Memory B cell (primary cell): ENCODE data around the gene PARP11.
A peak's percentile ranks its signal among the peaks of the same experiment; 100 is the strongest.

Experiments
- ATAC-seq: fragments of 150-1000 bp; cut with Tn5 transposase; 2 replicates; pipeline ENCODE4 v1.10.0; 2021; ENCODE audit warnings: low read depth, mild to moderate bottlenecking, moderate library complexity
- DNase-seq, 2 donors: peaks; one replicate each; pipeline ENCODE4 v3.0.0; 2022; ENCODE audit warnings: low spot score in 2 of 2
- H3K27ac Mint-ChIP-seq: one replicate; pipeline ENCODE4 v1.8.0; 2022; ENCODE audit warnings: mild to moderate bottlenecking, moderate library complexity, mixed read lengths
- H3K27me3 Mint-ChIP-seq: one replicate; pipeline ENCODE4 v1.8.0; 2022; ENCODE audit warnings: mixed read lengths
- H3K36me3 Mint-ChIP-seq: one replicate; pipeline ENCODE4 v1.8.0; 2022; ENCODE audit warnings: mild to moderate bottlenecking, mixed read lengths
- H3K4me1 Mint-ChIP-seq: one replicate; pipeline ENCODE4 v1.8.0; 2022; ENCODE audit warnings: mixed read lengths
- H3K4me3 Mint-ChIP-seq: one replicate; pipeline ENCODE4 v1.8.0; 2022; ENCODE audit warnings: mild to moderate bottlenecking, moderate library complexity, mixed read lengths
- H3K9me3 Mint-ChIP-seq: one replicate; pipeline ENCODE4 v1.8.0; 2022; ENCODE audit warnings: mixed read lengths

PARP11 gene

DNA sequence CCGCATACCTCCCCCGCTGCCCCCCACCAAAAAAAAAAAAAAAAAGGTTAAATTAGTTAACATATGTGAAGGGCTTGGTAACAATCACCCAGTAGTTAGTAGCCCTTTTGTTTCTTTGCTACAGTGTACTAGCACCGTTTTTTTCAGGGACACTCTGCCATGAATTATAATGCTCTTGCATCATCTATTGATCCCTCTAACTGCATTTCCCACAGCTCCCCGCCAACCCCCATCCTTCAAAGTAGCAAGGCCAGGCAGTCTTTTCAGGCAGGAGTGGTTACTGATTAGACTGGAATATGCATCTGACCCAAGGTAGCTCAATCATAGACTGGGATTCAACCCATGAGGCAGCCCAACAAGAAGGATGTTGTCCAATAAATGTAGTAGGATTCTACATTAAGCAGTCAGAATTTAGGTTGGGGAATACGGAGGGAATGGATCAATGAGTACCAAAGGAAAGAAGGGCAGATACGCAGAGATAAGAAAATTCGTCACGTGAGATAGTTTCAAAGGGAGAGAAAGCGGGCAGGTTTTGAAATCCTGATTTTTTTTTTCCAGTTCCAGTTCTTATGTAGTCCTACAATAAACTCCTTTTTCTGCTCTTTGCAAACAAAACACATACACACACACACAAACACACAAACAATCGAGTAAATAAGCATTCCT lies 80.4 kb downstream of the PARP11 start:
- DNase-seq (no peak), ATAC-seq (no peak)
- H3K27me3 Mint-ChIP-seq = no peaks in the 10 kb centered on the region
- no peaks in the 10 kb centered on the region for H3K4me1 Mint-ChIP-seq
- H3K27ac Mint-ChIP-seq = no peak overlapping the region
- no peak overlapping the region for H3K4me3 Mint-ChIP-seq
- H3K36me3 Mint-ChIP-seq = peaks cover 13% of the 10 kb centered on the region
- H3K9me3 Mint-ChIP-seq = no peaks in the 10 kb centered on the region

DNA sequence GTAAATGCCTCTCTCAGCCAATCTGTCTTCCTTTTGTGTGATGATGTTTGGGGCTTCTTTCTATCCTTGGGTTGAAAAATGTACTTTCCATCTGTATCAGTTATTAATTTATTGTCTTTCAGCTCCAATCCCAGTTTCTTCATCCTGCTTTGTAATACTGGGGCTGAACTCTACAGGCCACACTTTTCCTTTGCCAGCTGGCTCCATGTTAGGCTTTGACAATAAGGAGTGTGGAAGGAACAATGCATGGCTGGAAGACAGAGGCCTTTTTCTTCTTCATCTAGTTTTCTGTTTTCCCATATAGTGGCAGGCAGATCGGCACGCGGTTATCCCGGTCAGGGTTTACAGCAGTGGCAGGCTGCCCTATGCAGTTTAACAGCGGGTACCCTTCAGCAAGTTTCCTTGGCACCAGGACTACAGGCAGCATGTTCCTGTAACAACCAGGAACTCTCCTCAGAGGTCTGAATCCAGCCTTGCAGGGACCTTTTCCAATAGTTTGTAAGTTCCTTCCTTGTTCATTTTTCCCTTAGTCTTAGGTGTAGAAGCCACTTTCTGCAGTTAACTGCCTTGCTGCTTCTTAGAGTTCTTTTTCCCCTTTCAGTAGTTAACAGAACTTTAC lies 81.8 kb downstream of the PARP11 start:
- H3K9me3 Mint-ChIP-seq = no peaks in the 10 kb centered on the region
- ATAC-seq (no peak), DNase-seq (no peak)
- H3K27me3 Mint-ChIP-seq = peaks cover 2% of the 10 kb centered on the region
- H3K4me1 Mint-ChIP-seq = no peaks in the 10 kb centered on the region
- no peak overlapping the region for H3K4me3 Mint-ChIP-seq
- H3K36me3 Mint-ChIP-seq = peaks cover 18% of the 10 kb centered on the region
- H3K27ac Mint-ChIP-seq = no peak overlapping the region

DNA sequence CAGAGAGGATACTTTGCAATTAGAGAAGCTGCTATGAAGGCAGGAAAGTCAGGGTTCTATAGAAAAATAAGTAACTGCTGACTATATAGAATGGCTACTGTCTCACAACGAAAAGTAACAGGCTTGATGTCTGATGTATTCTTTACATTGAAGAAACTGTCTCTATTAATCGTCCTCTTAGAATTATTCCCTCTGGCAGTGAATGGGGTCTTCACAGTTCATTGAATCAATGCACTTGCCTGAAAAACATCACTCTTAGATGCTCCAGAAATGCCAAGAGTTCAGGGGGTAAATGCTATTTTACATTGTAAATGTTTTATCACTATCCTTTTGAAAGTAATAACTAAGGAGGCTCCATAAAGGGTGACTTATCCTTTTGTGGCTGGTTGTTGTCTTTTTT lies 82.6 kb downstream of the PARP11 start:
- ATAC-seq = no peak
- Mint-ChIP-seq H3K36me3 (peaks cover 18% of the 10 kb centered on the region), H3K4me1 (no peaks in the 10 kb centered on the region), H3K27me3 (peaks cover 2% of the 10 kb centered on the region), H3K9me3 (no peaks in the 10 kb centered on the region), H3K4me3 (no peak overlapping the region), H3K27ac (no peak overlapping the region)
- DNase-seq = no peak

DNA sequence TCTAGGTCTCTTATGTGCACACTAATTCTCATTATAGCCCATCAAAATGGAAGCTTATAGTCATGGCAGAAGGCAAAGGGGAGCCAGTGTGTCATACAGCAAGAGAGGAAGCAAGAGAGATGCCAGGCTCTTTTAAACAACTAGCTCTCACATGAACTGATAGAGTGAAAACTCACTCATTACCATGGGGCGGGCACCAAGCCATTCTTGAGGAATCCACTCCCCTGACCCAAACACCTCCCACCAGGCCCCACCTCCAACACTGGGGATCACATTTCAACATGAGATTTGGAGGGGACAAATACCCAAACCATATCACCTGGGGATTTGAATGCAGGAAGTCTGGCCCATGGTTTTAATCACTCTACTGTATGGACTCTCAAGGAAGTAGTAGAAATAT lies 83.4 kb downstream of the PARP11 start:
- ATAC-seq (no peak), DNase-seq (no peak)
- H3K27me3 Mint-ChIP-seq = peaks cover 2% of the 10 kb centered on the region
- no peak overlapping the region for H3K27ac Mint-ChIP-seq
- H3K9me3 Mint-ChIP-seq = no peaks in the 10 kb centered on the region
- H3K4me3 Mint-ChIP-seq = no peak overlapping the region
- no peaks in the 10 kb centered on the region for H3K4me1 Mint-ChIP-seq
- H3K36me3 Mint-ChIP-seq = peaks cover 18% of the 10 kb centered on the region

DNA sequence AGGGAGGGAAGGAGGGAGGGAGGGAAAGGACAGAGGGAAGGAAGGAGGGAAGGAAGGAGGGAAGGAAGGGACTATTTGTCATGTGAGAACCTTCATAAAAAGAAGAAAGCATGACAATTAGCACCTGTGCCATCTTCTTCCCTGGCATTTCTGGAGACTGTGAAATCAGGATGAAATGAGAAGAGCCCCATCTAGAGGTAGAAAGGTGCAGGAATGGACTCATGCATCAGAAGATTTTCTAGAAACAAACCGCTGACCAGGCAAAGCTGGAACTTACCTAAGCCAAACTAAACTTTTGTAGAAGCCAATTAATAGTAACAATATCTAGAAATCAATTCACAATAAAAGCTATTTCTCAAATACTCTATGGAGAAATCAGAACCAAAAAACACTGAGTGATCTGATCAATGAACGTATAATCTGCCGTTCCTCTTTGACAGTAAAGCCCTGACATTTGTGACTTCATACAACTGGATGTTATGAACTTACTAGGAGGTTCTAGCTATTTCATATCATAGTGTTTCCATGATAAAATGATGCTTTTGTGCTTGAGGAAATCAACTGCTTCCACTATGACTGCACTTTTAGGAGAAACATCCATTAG lies 95.9 kb downstream of the PARP11 start:
- Mint-ChIP-seq H3K9me3 (no peaks in the 10 kb centered on the region), H3K4me1 (no peaks in the 10 kb centered on the region), H3K27ac (no peak overlapping the region), H3K36me3 (peaks cover 2% of the 10 kb centered on the region), H3K4me3 (no peak overlapping the region), H3K27me3 (no peaks in the 10 kb centered on the region)
- ATAC-seq (no peak), DNase-seq (peak in 1 of 2 donors; percentile 19)

DNA sequence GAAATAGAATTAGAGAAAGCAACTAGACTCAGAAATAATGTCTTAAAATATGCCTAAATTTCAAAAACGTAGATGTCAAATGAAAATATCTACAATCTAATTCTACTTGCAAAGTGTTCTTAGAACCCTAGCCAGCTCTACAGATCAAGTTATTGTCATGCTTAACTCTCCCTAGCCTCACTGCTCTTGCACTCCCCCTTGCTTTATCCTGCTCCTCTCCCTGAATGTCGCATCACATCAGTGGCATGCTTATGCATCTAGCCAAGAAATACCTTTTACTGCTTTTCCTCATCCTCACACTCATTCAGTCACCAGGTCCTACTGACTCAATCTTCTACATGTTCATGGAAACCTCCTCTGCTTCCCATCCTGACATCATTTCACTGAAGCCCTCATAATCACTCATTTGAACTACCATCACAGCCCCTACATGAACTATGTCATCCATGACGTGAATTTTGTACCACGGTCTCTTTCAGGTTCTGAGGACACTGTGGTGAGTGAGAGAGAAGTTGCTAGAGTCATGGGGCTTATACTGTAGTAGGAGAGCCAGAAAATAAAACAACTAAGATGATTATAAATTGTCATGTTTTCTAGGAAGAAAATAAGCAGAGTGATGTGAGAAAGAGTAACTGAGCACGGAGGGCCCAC lies 97.7 kb downstream of the PARP11 start:
- H3K27ac Mint-ChIP-seq = no peak overlapping the region
- no peak overlapping the region for H3K4me3 Mint-ChIP-seq
- no peaks in the 10 kb centered on the region for H3K4me1 Mint-ChIP-seq
- no peaks in the 10 kb centered on the region for H3K9me3 Mint-ChIP-seq
- no peaks in the 10 kb centered on the region for H3K27me3 Mint-ChIP-seq
- ATAC-seq (no peak), DNase-seq (no peak)
- H3K36me3 Mint-ChIP-seq = peaks cover 2% of the 10 kb centered on the region

DNA sequence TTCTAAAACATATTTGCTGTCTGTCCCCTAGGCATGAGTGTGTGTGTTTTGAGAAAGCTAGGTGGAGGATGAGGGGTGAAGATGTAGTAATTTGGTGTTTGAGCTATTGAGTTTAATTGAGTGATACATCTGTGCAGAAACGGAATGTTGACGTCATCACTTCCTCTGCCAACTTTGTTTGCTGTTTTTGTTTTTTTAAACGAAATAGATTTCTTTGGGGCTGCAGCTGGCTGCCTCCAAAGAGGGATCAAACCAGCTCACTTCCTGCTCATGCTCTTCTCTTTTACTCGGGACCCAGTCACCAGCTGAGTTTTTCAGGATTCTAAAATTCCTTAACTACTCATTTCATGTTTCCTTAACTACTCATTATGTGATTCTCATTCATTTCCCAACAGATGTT lies 100.8 kb downstream of the PARP11 start:
- peaks cover 2% of the 10 kb centered on the region for H3K36me3 Mint-ChIP-seq
- ATAC-seq (no peak), DNase-seq (no peak)
- H3K27me3 Mint-ChIP-seq = no peaks in the 10 kb centered on the region
- no peak overlapping the region for H3K27ac Mint-ChIP-seq
- no peaks in the 10 kb centered on the region for H3K4me1 Mint-ChIP-seq
- no peaks in the 10 kb centered on the region for H3K9me3 Mint-ChIP-seq
- no peak overlapping the region for H3K4me3 Mint-ChIP-seq

DNA sequence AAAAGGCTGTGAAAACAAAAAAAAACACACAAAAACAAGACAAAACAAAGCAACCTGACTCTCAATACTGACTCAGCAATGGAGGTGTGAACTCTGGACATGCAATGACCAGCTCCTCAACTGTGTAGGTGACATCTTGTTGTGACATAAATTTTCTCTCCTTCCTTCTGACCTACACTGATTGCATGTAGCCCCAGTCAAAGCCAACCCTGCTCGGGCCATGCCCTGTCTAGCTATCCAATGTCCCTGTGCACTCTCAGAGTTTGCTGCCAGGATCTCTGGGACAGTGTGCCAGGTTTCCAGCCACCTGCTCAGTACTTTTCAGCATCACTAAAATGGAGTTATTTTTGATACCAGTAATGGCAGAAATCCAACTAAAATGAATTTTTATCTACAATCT lies 101.3 kb downstream of the PARP11 start:
- no peaks in the 10 kb centered on the region for H3K9me3 Mint-ChIP-seq
- ATAC-seq = no peak

DNA sequence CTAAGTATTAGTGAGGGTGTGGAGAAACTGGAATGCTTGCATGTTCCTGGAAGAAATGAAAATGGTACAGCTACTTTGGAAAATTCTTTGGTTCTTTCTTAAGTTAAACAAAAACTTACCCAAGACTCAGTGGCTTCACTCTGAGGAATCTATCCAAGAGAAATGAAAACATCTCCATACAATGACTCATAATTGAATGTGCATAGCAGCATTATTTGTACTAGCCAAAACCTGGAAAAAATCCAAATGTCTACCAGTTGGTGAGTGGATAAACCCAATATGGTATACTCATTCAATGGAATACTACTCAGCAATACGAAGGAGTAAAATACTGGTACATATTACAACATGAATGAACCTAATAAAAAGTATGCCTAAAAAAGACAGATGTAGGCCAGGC lies 102.3 kb downstream of the PARP11 start:
- Mint-ChIP-seq H3K36me3 (peaks cover 4% of the 10 kb centered on the region), H3K9me3 (no peaks in the 10 kb centered on the region), H3K4me3 (no peak overlapping the region), H3K27me3 (no peaks in the 10 kb centered on the region), H3K4me1 (peaks cover 3% of the 10 kb centered on the region), H3K27ac (no peak overlapping the region)
- no peak for ATAC-seq
- no peak for DNase-seq

More for the DNA sequence above, 101.3 kb downstream of the PARP11 start:
- Mint-ChIP-seq H3K27me3 (no peaks in the 10 kb centered on the region), H3K4me1 (no peaks in the 10 kb centered on the region), H3K36me3 (peaks cover 2% of the 10 kb centered on the region), H3K27ac (no peak overlapping the region), H3K4me3 (no peak overlapping the region)
- no peak for DNase-seq

DNA sequence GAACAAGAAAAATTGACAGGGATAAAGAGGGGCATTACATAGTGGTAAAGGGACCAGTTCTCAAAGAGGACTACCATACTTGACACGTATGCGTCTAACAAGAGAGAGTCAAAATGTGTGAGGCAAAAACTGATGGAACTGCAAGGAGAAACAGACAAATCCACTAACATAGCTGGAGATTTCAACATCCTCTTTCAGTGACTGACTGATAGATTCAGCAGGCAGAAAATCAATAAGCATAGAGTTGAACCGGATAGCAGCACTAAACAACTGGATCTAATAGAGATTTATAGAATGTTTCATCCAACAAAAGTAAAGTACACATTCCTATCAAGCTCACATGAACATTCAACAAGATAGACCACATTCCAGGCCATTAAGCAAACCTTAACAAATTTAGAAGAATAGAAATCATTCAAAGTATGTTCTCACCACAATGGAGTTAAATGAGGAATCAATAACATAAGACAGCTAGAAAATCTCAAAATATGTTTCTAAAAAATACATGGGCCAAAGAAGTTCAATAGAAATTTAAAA lies 104.2 kb downstream of the PARP11 start:
- H3K27me3 Mint-ChIP-seq = no peaks in the 10 kb centered on the region
- H3K27ac Mint-ChIP-seq = no peak overlapping the region
- no peak for ATAC-seq

DNA sequence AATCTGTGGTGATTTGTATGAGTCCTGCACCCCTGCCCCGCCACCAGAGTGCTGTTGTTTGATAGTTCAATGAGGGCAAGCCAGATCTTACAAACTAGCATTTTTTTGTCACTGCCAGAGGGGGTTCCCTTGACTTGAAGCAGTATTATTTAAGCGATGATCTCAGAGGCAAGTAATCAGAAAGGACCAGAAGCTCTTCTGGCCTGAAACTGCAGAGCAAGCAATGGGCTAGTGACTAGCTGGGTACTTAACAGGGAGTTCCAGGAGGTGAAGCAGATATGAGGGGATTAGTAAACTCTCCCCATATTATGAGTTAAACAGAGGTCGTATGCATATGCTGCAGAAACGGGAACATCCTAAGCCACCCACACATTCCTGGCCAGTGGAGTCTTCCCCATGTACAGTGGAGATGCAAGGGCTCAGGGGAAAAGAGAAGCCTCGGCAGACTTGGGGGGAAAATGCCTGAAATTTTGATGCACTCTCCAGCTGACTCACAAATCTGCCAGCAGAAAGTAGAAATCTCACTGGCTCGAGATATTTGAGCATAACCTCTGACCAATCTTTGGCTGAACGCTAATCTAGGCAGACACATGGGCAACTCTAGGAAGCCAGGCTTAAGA lies 112.0 kb downstream of the PARP11 start:
- Mint-ChIP-seq H3K27me3 (no peaks in the 10 kb centered on the region), H3K4me1 (peaks cover 5% of the 10 kb centered on the region), H3K36me3 (peaks cover 7% of the 10 kb centered on the region), H3K27ac (no peak overlapping the region), H3K9me3 (peaks cover 1% of the 10 kb centered on the region), H3K4me3 (no peak overlapping the region)
- no peak for ATAC-seq
- DNase-seq = no peak

More for the DNA sequence above, 104.2 kb downstream of the PARP11 start:
- DNase-seq = no peak
- H3K9me3 Mint-ChIP-seq = no peaks in the 10 kb centered on the region
- peaks cover 3% of the 10 kb centered on the region for H3K4me1 Mint-ChIP-seq
- peaks cover 4% of the 10 kb centered on the region for H3K36me3 Mint-ChIP-seq
- H3K4me3 Mint-ChIP-seq = no peak overlapping the region

DNA sequence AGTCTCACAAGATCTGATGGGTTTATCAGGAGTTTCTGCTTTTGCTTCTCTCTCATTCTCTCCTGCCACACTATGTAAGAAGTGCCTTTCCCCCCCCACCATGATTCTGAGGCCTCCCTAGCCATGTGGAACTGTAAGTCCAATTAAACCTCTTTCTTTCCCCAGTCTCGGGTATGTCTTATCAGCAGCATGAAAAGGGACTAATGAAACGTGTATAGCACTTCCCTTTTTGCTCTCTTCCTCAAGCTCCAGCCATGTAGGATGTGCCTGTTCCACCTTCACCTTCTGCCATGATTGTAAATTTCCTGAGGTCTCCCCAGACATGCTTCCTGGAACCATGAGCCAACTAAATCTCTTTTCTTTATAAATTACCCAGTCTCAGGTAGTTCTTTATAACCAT lies 113.3 kb downstream of the PARP11 start:
- ATAC-seq (no peak), DNase-seq (no peak)
- H3K27me3 Mint-ChIP-seq = no peaks in the 10 kb centered on the region
- no peak overlapping the region for H3K4me3 Mint-ChIP-seq
- no peak overlapping the region for H3K27ac Mint-ChIP-seq
- H3K9me3 Mint-ChIP-seq = peaks cover 1% of the 10 kb centered on the region
- peaks cover 5% of the 10 kb centered on the region for H3K4me1 Mint-ChIP-seq
- peaks cover 7% of the 10 kb centered on the region for H3K36me3 Mint-ChIP-seq
